HEK293T (cell line): ENCODE measurements around the gene CHD2.

Source experiments
- ARNT ChIP-seq: fragments of 450-650 bp; IDR thresholded peaks from 2 replicates; pipeline ENCODE4 v1.6.1; 2017; ENCODE audit warnings: mild to moderate bottlenecking
- BHLHE40 ChIP-seq: fragments of 450-650 bp; IDR thresholded peaks from 2 replicates; pipeline ENCODE4 v1.6.1; 2016; ENCODE audit warnings: mild to moderate bottlenecking, moderate library complexity, borderline replicate concordance
- ELF4 ChIP-seq: fragments of 450-650 bp; IDR thresholded peaks from 2 replicates; pipeline ENCODE4 v1.6.1; 2017; ENCODE audit warnings: antibody characterized with exemption
- FOXA1 ChIP-seq: fragments of 450-650 bp; IDR thresholded peaks from 2 replicates; pipeline ENCODE4 v1.6.1; 2016; ENCODE audit warnings: mild to moderate bottlenecking
- FOXK2 ChIP-seq: fragments of 450-650 bp; IDR thresholded peaks from 2 replicates; pipeline ENCODE4 v1.6.1; 2016; ENCODE audit warnings: mild to moderate bottlenecking
- FOXM1 ChIP-seq: fragments of 450-650 bp; IDR thresholded peaks from 2 replicates; pipeline ENCODE4 v1.6.1; 2017; ENCODE audit warnings: mild to moderate bottlenecking, borderline replicate concordance
- HDGF ChIP-seq: fragments of 450-650 bp; IDR thresholded peaks from 2 replicates; pipeline ENCODE4 v1.6.1; 2017; ENCODE audit warnings: antibody characterized with exemption, borderline replicate concordance
- NFRKB ChIP-seq: fragments of 450-650 bp; IDR thresholded peaks from 2 replicates; pipeline ENCODE4 v1.6.1; 2016; ENCODE audit warnings: mild to moderate bottlenecking, moderate library complexity
- SP1 ChIP-seq: fragments of 450-650 bp; IDR thresholded peaks from 2 replicates; pipeline ENCODE4 v1.6.1; 2017
- TARDBP ChIP-seq: fragments of 450-650 bp; IDR thresholded peaks from 2 replicates; pipeline ENCODE4 v1.6.1; 2016

DNA sequence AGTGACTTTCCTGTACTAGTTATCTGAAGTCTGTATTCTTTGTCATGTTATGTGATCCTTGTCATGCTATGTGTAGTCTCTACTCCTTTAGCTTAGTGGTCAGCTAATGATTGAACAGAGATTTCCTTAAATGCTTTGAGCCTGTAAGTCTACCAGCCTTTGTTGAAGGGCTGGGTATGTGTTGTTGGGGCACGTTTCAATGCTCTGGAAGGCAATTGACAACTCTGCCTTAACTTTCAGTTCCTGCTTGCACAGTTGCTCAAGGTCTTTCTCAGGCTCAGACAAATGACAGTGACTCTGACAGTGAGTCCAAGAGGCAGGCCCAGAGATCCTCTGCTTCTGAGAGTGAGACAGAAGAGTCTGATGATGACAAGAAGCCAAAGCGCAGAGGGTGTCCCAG lies 89.3 kb downstream of the CHD2 start:
- TF ChIP-seq HDGF (no peak), ELF4 (no peak), FOXA1 (no peak), TARDBP (no peak), FOXK2 (no peak), NFRKB (no peak), ARNT (no peak), SP1 (no peak), FOXM1 (no peak), BHLHE40 (no peak)
